Large intestine (tissue), 3 donors: ENCODE measurements around the gene SPATS2L. TPM values are rescaled to one million over a fixed set of nuclear protein-coding genes. Genes with fewer than 3 reads are reported as not detected.
A peak's percentile ranks its signal among the peaks of the same experiment; 100 is the strongest.

Source experiments
- DNase-seq, 2 donors: peaks; one replicate each; pipeline versions ENCODE4 v3.0.0 to v3.0.0-alpha.2; 2013
- H3K27ac ChIP-seq: one replicate; pipeline ENCODE4 v1.5.1; 2013; ENCODE audit warnings: low read length
- H3K27me3 ChIP-seq: 2 replicates; pipeline ENCODE4 v1.6.1; 2013; ENCODE audit warnings: low read length; ENCODE audit not compliant: control insufficient read depth, insufficient read depth
- H3K36me3 ChIP-seq: 2 replicates; pipeline ENCODE4 v1.6.1; 2013; ENCODE audit warnings: low read length; ENCODE audit not compliant: control insufficient read depth, insufficient read depth
- H3K4me1 ChIP-seq: one replicate; pipeline ENCODE4 v1.6.1; 2013; ENCODE audit warnings: low read length; ENCODE audit not compliant: control insufficient read depth, insufficient read depth
- H3K4me3 ChIP-seq: one replicate; pipeline ENCODE4 v1.5.1; 2013; ENCODE audit warnings: low read length
- H3K9me3 ChIP-seq: one replicate; pipeline ENCODE4 v1.6.1; 2013; ENCODE audit warnings: mild to moderate bottlenecking, low read depth, low read length, moderate library complexity; ENCODE audit not compliant: control insufficient read depth
- WGBS: methylation state at CpG from one replicate; pipeline ENCODE4 v1.1.5; 2013; ENCODE audit warnings: low lambda C conversion rate; ENCODE audit not compliant: insufficient coverage; 5-methylcytosine and 5-hydroxymethylcytosine counted together
- polyA plus RNA-seq: library from polyadenylated mRNA; unstranded; fragments of 120-200 nt; gene quantifications from one replicate; pipeline ENCODE4 v1.2.1, GENCODE V29; 2013

Gene SPATS2L
- polyA plus RNA-seq, 1 donor: 105 TPM

GRCh38 chr2:200494048-200494447, 187.6 kb downstream of the SPATS2L start:
- H3K36me3 ChIP-seq: peaks cover 42% of the 10 kb centered on the region
- DNase-seq: no peak
- no peak overlapping the region for H3K27ac ChIP-seq
- H3K9me3 ChIP-seq: peaks cover 3% of the 10 kb centered on the region
- no peaks in the 10 kb centered on the region for H3K4me1 ChIP-seq
- WGBS: 100% methylated on average over 1 of the region's 2 CpGs
- no peaks in the 10 kb centered on the region for H3K27me3 ChIP-seq
- no peak overlapping the region for H3K4me3 ChIP-seq

DNA sequence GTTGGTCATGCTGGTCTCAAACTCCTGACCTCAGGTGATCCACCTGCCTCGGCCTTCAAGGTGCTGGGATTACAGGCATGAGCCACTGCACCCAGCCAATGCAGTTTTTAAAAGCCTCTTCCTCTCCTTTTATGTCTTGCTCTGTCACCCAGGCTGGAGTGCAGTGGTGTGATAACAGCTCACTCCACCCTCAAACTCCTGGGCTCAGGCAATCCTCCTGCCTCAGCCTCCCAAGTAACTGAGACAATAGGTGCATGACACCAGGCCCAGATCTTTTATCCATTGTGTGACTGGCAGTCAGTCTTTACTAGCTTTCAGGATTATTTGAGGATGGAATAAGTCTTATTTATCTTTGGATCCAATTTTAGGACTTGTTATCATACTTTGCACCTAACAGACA, 190.2 kb downstream of the SPATS2L start:
- DNase-seq: no peak
- Histone ChIP-seq H3K27ac (no peak overlapping the region), H3K4me3 (no peak overlapping the region), H3K9me3 (no peaks in the 10 kb centered on the region), H3K36me3 (peaks cover 27% of the 10 kb centered on the region), H3K4me1 (no peaks in the 10 kb centered on the region), H3K27me3 (no peaks in the 10 kb centered on the region)
- WGBS: no CpG with 5 or more reads among the region's 1 CpG

GRCh38 chr2:200498402-200499162, 192.1 kb downstream of the SPATS2L start:
- no peaks in the 10 kb centered on the region for H3K9me3 ChIP-seq
- no peak overlapping the region for H3K4me3 ChIP-seq
- peaks cover 16% of the 10 kb centered on the region for H3K36me3 ChIP-seq
- H3K27me3 ChIP-seq: no peaks in the 10 kb centered on the region
- WGBS: 67% methylated on average over 1 of the region's 2 CpGs
- no peaks in the 10 kb centered on the region for H3K4me1 ChIP-seq
- no peak overlapping the region for H3K27ac ChIP-seq
- DNase-seq: no peak

GRCh38 chr2:200502196-200502595, 195.7 kb downstream of the SPATS2L start:
- Histone ChIP-seq H3K4me3 (no peak overlapping the region), H3K36me3 (peaks cover 6% of the 10 kb centered on the region), H3K27ac (no peak overlapping the region), H3K4me1 (peaks cover under 1% of the 10 kb centered on the region), H3K27me3 (no peaks in the 10 kb centered on the region), H3K9me3 (no peaks in the 10 kb centered on the region)
- no peak for DNase-seq
- WGBS: no CpG with 5 or more reads among the region's 5 CpGs

- no peaks in the 10 kb centered on the region for H3K9me3 ChIP-seq
- 100% methylated on average over 1 of the region's 9 CpGs for WGBS
- peaks cover 2% of the 10 kb centered on the region for H3K36me3 ChIP-seq
- no peaks in the 10 kb centered on the region for H3K27me3 ChIP-seq
- H3K4me1 ChIP-seq: peaks cover 3% of the 10 kb centered on the region
- DNase-seq: no peak
- H3K27ac ChIP-seq: no peak overlapping the region
- no peak overlapping the region for H3K4me3 ChIP-seq
These were observed 200.2 kb downstream of the SPATS2L start for GRCh38 chr2:200506679-200507078.

DNA sequence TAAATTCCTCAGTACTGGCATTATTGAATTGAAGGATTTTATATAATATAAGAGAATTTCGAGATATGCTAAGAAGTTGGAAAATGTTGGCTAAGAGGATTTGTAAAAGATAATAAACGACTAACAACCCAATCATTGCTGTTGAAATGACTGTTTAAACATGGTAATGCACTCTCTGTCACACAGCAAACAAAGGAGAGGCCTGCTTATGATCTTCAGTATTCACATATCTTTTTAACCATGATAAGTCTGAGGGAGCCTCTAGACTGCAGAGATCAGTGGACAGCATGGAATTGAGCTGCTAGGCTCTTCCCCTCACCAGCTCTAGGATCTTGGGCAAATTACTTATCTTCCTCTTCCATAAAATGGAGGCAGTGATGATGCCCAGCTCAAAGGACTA, 200.7 kb downstream of the SPATS2L start:
- Histone ChIP-seq H3K4me1 (peaks cover 3% of the 10 kb centered on the region), H3K9me3 (no peaks in the 10 kb centered on the region), H3K27me3 (no peaks in the 10 kb centered on the region), H3K27ac (no peak overlapping the region), H3K36me3 (peaks cover 2% of the 10 kb centered on the region), H3K4me3 (no peak overlapping the region)
- WGBS: 67% methylated on average over 1 of the region's 2 CpGs
- DNase-seq: peak in 1 of 2 donors; percentile 55

- Histone ChIP-seq H3K27ac (peak overlapping the region; percentile 76), H3K4me1 (peaks cover 3% of the 10 kb centered on the region), H3K36me3 (peaks cover 2% of the 10 kb centered on the region), H3K27me3 (no peaks in the 10 kb centered on the region), H3K4me3 (peak overlapping the region; percentile 70), H3K9me3 (no peaks in the 10 kb centered on the region)
- peak in 1 of 2 donors; percentile 63 for DNase-seq
- WGBS: no CpG with 5 or more reads among the region's 8 CpGs
These were observed 202.7 kb downstream of the SPATS2L start for GRCh38 chr2:200509235-200509611.

GRCh38 chr2:200509612-200510433, 203.3 kb downstream of the SPATS2L start, which contains the start of gene KCTD18:
Gene KCTD18, minus strand, starts transcription at chr2:200510068. Its CDS starts 3,052 bp downstream, at chr2:200507016.
- peak; percentile 88 to 93 for DNase-seq
- WGBS: no CpG with 5 or more reads among the region's 78 CpGs
- Histone ChIP-seq H3K36me3 (no peaks in the 10 kb centered on the region), H3K4me1 (peaks cover 3% of the 10 kb centered on the region), H3K9me3 (no peaks in the 10 kb centered on the region), H3K27ac (peak within 1 kb of the TSS; percentile 76), H3K27me3 (no peaks in the 10 kb centered on the region), H3K4me3 (peak within 1 kb of the TSS; percentile 74)

DNA sequence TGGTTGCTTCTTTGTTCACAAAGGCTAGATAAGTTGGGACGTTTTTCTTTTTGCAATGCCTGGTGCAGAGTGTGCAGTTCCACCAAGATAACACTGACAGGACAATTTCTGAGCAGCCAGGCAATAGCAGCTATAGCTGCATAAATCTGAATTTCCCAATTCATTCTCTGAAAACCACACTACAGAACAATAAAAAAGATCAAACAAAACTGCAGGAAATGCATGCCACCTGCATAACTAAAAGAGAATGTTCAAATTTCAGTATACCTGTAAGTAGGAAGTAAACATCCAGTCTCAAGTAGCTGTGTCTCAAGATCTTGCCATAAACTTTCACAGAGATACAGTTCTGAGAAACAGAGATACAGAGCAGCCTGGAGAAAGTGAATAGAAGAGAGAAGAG, 208.7 kb downstream of the SPATS2L start:
- no CpG with 5 or more reads among the region's 1 CpG for WGBS
- H3K9me3 ChIP-seq: peaks cover 7% of the 10 kb centered on the region

DNA sequence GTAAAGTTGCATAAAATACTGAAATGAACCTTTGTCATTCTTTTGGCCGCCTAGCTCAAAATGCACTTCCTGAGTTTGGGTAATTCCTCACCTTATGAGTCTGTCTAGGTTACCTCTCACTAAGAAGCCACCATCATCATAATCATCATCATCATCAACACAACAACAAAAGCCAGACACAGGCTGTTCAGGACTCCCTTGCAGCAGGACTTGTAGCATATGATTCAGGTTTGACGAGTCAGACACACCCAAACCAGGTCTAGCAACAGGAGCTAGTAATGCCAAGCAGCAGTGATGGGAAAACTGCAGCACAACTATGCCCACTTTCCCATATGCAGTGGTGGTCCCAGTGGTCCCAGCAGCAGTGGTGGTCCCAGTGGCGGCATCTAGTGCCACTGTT, 216.7 kb downstream of the SPATS2L start:
- H3K9me3 ChIP-seq: no peaks in the 10 kb centered on the region
- H3K27ac ChIP-seq: no peak overlapping the region
- DNase-seq: no peak
- peaks cover 5% of the 10 kb centered on the region for H3K4me1 ChIP-seq
- no peaks in the 10 kb centered on the region for H3K36me3 ChIP-seq
- no CpG with 5 or more reads among the region's 3 CpGs for WGBS
- H3K27me3 ChIP-seq: peaks cover 2% of the 10 kb centered on the region
- H3K4me3 ChIP-seq: no peak overlapping the region

More for the DNA sequence above, 208.7 kb downstream of the SPATS2L start:
- Histone ChIP-seq H3K27me3 (no peaks in the 10 kb centered on the region), H3K27ac (no peak overlapping the region), H3K4me3 (no peak overlapping the region), H3K36me3 (no peaks in the 10 kb centered on the region), H3K4me1 (no peaks in the 10 kb centered on the region)
- no peak for DNase-seq
